IMR-90 (cell line): ENCODE measurements around the gene CLDN7. TPM values are rescaled to one million over a fixed set of nuclear protein-coding genes. Genes with fewer than 3 reads are reported as not detected.

ENCODE experiments used
- ATAC-seq: fragments of 200-7000 bp; cut with Tn5 transposase; 2 replicates; pipeline ENCODE4 v1.9.1; 2020; ENCODE audit warnings: low read depth, mild to moderate bottlenecking, moderate library complexity
- BruUV-seq: library from RNA; stranded (reverse); fragments of 400-500 nt; replicated peaks from 2 replicates; lab custom pipeline; 2021; lab: Mats Ljungman, UMichigan
- CTCF ChIA-PET: fragments of 300-600 bp; formaldehyde crosslinking; extraction: SDS; loops from one replicate; lab custom pipeline; 2021; ENCODE audit warnings: antibody characterized with exemption; lab: Yijun Ruan, JAX
- POLR2A ChIA-PET: fragments of 300-600 bp; sonication (Branson Sonifier 250); formaldehyde crosslinking; loops from one replicate; lab custom pipeline; 2022; ENCODE audit warnings: antibody characterized with exemption; ENCODE audit not compliant: unreplicated experiment; lab: Charles Lee
- DNase-seq: peaks from one replicate; pipeline ENCODE4 v3.0.0; 2013
- H2AFZ ChIP-seq: replicated peaks from 2 replicates; pipeline ENCODE3; 2013; ENCODE audit warnings: low read length, mild to moderate bottlenecking; ENCODE audit not compliant: poor library complexity
- H2AK5ac ChIP-seq: 2 replicates; pipeline ENCODE4 v1.6.1; 2013; ENCODE audit warnings: low read depth, low read length, inconsistent platforms
- H2AK9ac ChIP-seq: replicated peaks from 2 replicates; pipeline ENCODE3; 2013; ENCODE audit warnings: mild to moderate bottlenecking, low read depth, low read length, moderate library complexity; ENCODE audit not compliant: poor library complexity
- H2BK120ac ChIP-seq: 2 replicates; pipeline ENCODE4 v1.6.1; 2013; ENCODE audit warnings: low read depth, low read length, inconsistent platforms
- H2BK15ac ChIP-seq: 3 replicates; pipeline ENCODE4 v1.6.1; 2013; ENCODE audit warnings: low read depth, low read length, inconsistent platforms
- H2BK20ac ChIP-seq: 2 replicates; pipeline ENCODE4 v1.6.1; 2013; ENCODE audit warnings: low read depth, mild to moderate bottlenecking, inconsistent platforms, low read length, moderate library complexity
- H2BK5ac ChIP-seq: 2 replicates; pipeline ENCODE4 v1.6.1; 2013; ENCODE audit warnings: mild to moderate bottlenecking, low read depth, low read length, inconsistent platforms; ENCODE audit not compliant: poor library complexity, severe bottlenecking
- H3K14ac ChIP-seq: replicated peaks from 2 replicates; pipeline ENCODE4 v1.6.1; 2013; ENCODE audit warnings: low read depth, low read length, inconsistent platforms
- H3K18ac ChIP-seq: 2 replicates; pipeline ENCODE4 v1.6.1; 2013; ENCODE audit warnings: low read depth, low read length, control low read depth
- H3K23ac ChIP-seq: 2 replicates; pipeline ENCODE4 v1.6.1; 2013; ENCODE audit warnings: low read depth, low read length, inconsistent platforms
- H3K27ac ChIP-seq: 2 replicates; pipeline ENCODE4 v1.5.1; 2013; ENCODE audit warnings: mild to moderate bottlenecking, control low read depth, low read length; ENCODE audit not compliant: insufficient read depth
- H3K27me3 ChIP-seq: 2 replicates; pipeline ENCODE4 v1.6.1; 2013; ENCODE audit warnings: low read length; ENCODE audit not compliant: control insufficient read depth, insufficient read depth
- H3K36me3 ChIP-seq: 2 replicates; pipeline ENCODE4 v1.6.1; 2013; ENCODE audit warnings: low read length, mixed read lengths; ENCODE audit not compliant: control insufficient read depth, insufficient read depth
- H3K4ac ChIP-seq: 2 replicates; pipeline ENCODE4 v1.6.1; 2013; ENCODE audit warnings: low read depth, low read length, inconsistent platforms
- H3K4me1 ChIP-seq: 2 replicates; pipeline ENCODE4 v1.6.1; 2013; ENCODE audit warnings: low read length, mixed read lengths; ENCODE audit not compliant: control insufficient read depth, insufficient read depth
- H3K4me2 ChIP-seq: 2 replicates; pipeline ENCODE4 v1.6.1; 2013; ENCODE audit warnings: low read depth, mild to moderate bottlenecking, control low read depth, low read length, moderate library complexity
- H3K4me3 ChIP-seq: 2 replicates; pipeline ENCODE4 v1.5.1; 2013; ENCODE audit warnings: low read depth, mild to moderate bottlenecking, control low read depth, low read length, moderate library complexity; ENCODE audit not compliant: insufficient read depth
- H3K56ac ChIP-seq: 2 replicates; pipeline ENCODE4 v1.6.1; 2013; ENCODE audit warnings: low read length, inconsistent platforms; ENCODE audit not compliant: insufficient read depth; ENCODE audit errors: extremely low read depth
- H3K79me1 ChIP-seq, 2 experiments: 2 replicates each; pipeline ENCODE4 v1.6.1; 2013; ENCODE audit warnings: low read length in 2 of 2, inconsistent platforms in 1 of 2, low read depth in 1 of 2
- H3K9ac ChIP-seq: 2 replicates; pipeline ENCODE4 v1.6.1; 2013; ENCODE audit warnings: low read depth, low read length, control low read depth
- H3K9me1 ChIP-seq: 2 replicates; pipeline ENCODE4 v1.6.1; 2013; ENCODE audit warnings: low read length, inconsistent platforms; ENCODE audit not compliant: insufficient read depth
- H3K9me3 ChIP-seq: 2 replicates; pipeline ENCODE4 v1.6.1; 2013; ENCODE audit warnings: low read length; ENCODE audit not compliant: control insufficient read depth, insufficient read depth
- H4K20me1 ChIP-seq: 2 replicates; pipeline ENCODE4 v1.6.1; 2013; ENCODE audit warnings: low read length, inconsistent platforms; ENCODE audit not compliant: insufficient read depth
- H4K5ac ChIP-seq: 2 replicates; pipeline ENCODE4 v1.6.1; 2013; ENCODE audit warnings: mild to moderate bottlenecking, low read depth, low read length, control low read depth
- H4K8ac ChIP-seq, 2 experiments: 2 replicates each; pipeline ENCODE4 v1.6.1; 2013; ENCODE audit warnings: low read depth in 2 of 2, low read length in 2 of 2, control low read depth in 1 of 2, inconsistent platforms in 1 of 2
- H4K91ac ChIP-seq: 2 replicates; pipeline ENCODE4 v1.6.1; 2013; ENCODE audit warnings: low read depth, low read length, inconsistent platforms; ENCODE audit not compliant: insufficient read depth
- BHLHE40 ChIP-seq: fragments of 150-350 bp; IDR thresholded peaks from 2 replicates; pipeline ENCODE4 v1.6.1; 2016; ENCODE audit warnings: mild to moderate bottlenecking, low read depth, low read length
- CEBPB ChIP-seq: IDR thresholded peaks from 2 replicates; pipeline ENCODE4 v1.6.1; 2012; ENCODE audit warnings: low read depth, low read length, improper control_type of control experiment
- CTCF ChIP-seq: conservative IDR thresholded peaks from 2 replicates; pipeline ENCODE4 v1.5.1; 2012; ENCODE audit warnings: mild to moderate bottlenecking, low read depth, low read length, improper control_type of control experiment
- FOS ChIP-seq: fragments of 150-350 bp; IDR thresholded peaks from 2 replicates; pipeline ENCODE4 v1.6.1; 2016; ENCODE audit warnings: low read depth, low read length
- MAFK ChIP-seq: IDR thresholded peaks from 2 replicates; pipeline ENCODE4 v1.6.1; 2012; ENCODE audit warnings: low read depth, low read length, improper control_type of control experiment
- MAZ ChIP-seq: IDR thresholded peaks from 2 replicates; pipeline ENCODE4 v1.6.1; 2012; ENCODE audit warnings: low read depth, mild to moderate bottlenecking, low read length, improper control_type of control experiment, moderate library complexity, borderline replicate concordance
- NFE2L2 ChIP-seq: fragments of 150-350 bp; IDR thresholded peaks from 2 replicates; pipeline ENCODE4 v1.6.1; 2016; ENCODE audit warnings: low read depth, mild to moderate bottlenecking, low read length
- POLR2A ChIP-seq: IDR thresholded peaks from 2 replicates; pipeline ENCODE4 v1.6.1; 2012; ENCODE audit warnings: mild to moderate bottlenecking, low read depth, low read length
- RCOR1 ChIP-seq: IDR thresholded peaks from 2 replicates; pipeline ENCODE4 v1.6.1; 2012; ENCODE audit warnings: mild to moderate bottlenecking, low read length, improper control_type of control experiment; ENCODE audit not compliant: insufficient replicate concordance
- SMC3 ChIP-seq: fragments of 150-350 bp; IDR thresholded peaks from 2 replicates; pipeline ENCODE4 v1.6.1; 2016; ENCODE audit warnings: low read depth, mild to moderate bottlenecking, antibody characterized with exemption, low read length, moderate library complexity
- USF2 ChIP-seq: fragments of 150-350 bp; IDR thresholded peaks from 2 replicates; pipeline ENCODE4 v1.6.1; 2017; ENCODE audit warnings: mild to moderate bottlenecking, antibody characterized with exemption, low read length, low read depth
- WGBS, 2 experiments: methylation state at CpG; one replicate each; pipeline versions ENCODE4 v1.1.5 to v1.1.7; 2013; ENCODE audit warnings: missing lambda C conversion rate in 2 of 2; ENCODE audit not compliant: insufficient read length in 1 of 2; ENCODE audit errors: extremely low coverage in 2 of 2; 5-methylcytosine and 5-hydroxymethylcytosine counted together
- dilution Hi-C: fragments of 300-500 bp; cut with HindIII; formaldehyde crosslinking; loops from one replicate; pipeline ENCODE4 v1.14.3; 2018; ENCODE audit warnings: low sequenced_read_pairs; ENCODE audit not compliant: unreplicated experiment
- in situ Hi-C: fragments of 300-500 bp; cut with MboI; formaldehyde crosslinking; loops from 3 replicates; pipeline ENCODE4 v1.14.3; 2019; ENCODE audit warnings: low sequenced_read_pairs, inconsistent platforms, mixed read lengths
- intact Hi-C: fragments of 100-400 bp; cut with micrococcal nuclease; formaldehyde crosslinking; loops from 2 replicates; pipeline ENCODE4 v1.10.0; 2022
- polyA plus RNA-seq, 3 experiments: library from polyadenylated mRNA; depleted of rRNA; stranded (reverse); fragments of >200 nt; gene quantifications; 2 replicates each; pipeline ENCODE4 v1.2.3, GENCODE V29; 2012; ENCODE audit warnings: low replicate concordance in 1 of 3
- total RNA-seq: library from RNA; depleted of rRNA; stranded (reverse); fragments of >200 nt; gene quantifications from 2 replicates; pipeline ENCODE4 v1.2.3, GENCODE V29; 2012

Gene CLDN7
- total and polyA plus RNA-seq, 2 of the 4 experiments (the other 2 are of a cell fraction) = 1.4 TPM

- no peak overlapping the region for H2AFZ ChIP-seq
- no peak overlapping the region for H4K5ac ChIP-seq
- peaks cover 10% of the 10 kb centered on the region for H3K9me1 ChIP-seq
- H3K4me1 ChIP-seq = peaks cover 8% of the 10 kb centered on the region
- no peak overlapping the region for H2BK120ac ChIP-seq
- ChIA-PET CTCF (no interaction called here), POLR2A (interaction anchor here (1.0 kb wide), 1 partner anchor 10 kb away, joined by 3 read pairs; the partner anchor contains the start of gene PHF23)
- peak overlapping the region; percentile 93 for H3K23ac ChIP-seq
- peak overlapping the region; percentile 3 for H2AK9ac ChIP-seq
- no peak overlapping the region for H2BK5ac ChIP-seq
- intact Hi-C loops (no loop called here), dilution Hi-C loops (no loop called here), in situ Hi-C loops (loop anchor here (25.0 kb wide), 1 partner anchor 912 kb away; the partner anchor contains the start of genes PER1 and VAMP2)
- peak overlapping the region; percentile 50; the same call in 1 of the 2 replicates for H3K56ac ChIP-seq
- no peaks in the 10 kb centered on the region for H3K27me3 ChIP-seq
- H3K4me2 ChIP-seq = peak overlapping the region; percentile 99
- TF ChIP-seq USF2 = no peak
- no peak for TF ChIP-seq BHLHE40
- no peak for TF ChIP-seq RCOR1
- no peak for TF ChIP-seq MAFK
- no peak for TF ChIP-seq NFE2L2
- no peak for TF ChIP-seq SMC3
- no peak for TF ChIP-seq CTCF
- no peak for TF ChIP-seq FOS
- no peak for TF ChIP-seq CEBPB
- TF ChIP-seq MAZ = no peak
- no peak for TF ChIP-seq POLR2A
- H4K8ac ChIP-seq = peak overlapping the region in 1 of 2 experiments; percentile 2; a peak in 1 of 4 replicates
- no peak overlapping the region for H2BK15ac ChIP-seq
- no peak for ATAC-seq
- H4K20me1 ChIP-seq = peaks cover 9% of the 10 kb centered on the region; the same call in 1 of the 2 replicates
- no TSS peak for BruUV-seq
- H3K36me3 ChIP-seq = peaks cover 17% of the 10 kb centered on the region
- H3K9me3 ChIP-seq = no peaks in the 10 kb centered on the region
- peak overlapping the region; percentile 88 for H3K9ac ChIP-seq
- WGBS, 2 experiments = 100% methylated on average over 3 of the region's 7 CpGs; no CpG with 5 or more reads in 1 of the 2 experiments
- H3K79me1 ChIP-seq = peaks cover 7 to 54% of the 10 kb centered on the region in 2 experiments; a peak in 3 of 4 replicates
- H3K18ac ChIP-seq = no peak overlapping the region
- peak overlapping the region; percentile 62 for H3K4me3 ChIP-seq
- DNase-seq = no peak
- peak overlapping the region; percentile 96; the same call in 1 of the 2 replicates for H3K4ac ChIP-seq
- H3K27ac ChIP-seq = no peak overlapping the region
- H4K91ac ChIP-seq = no peak overlapping the region
- H2BK20ac ChIP-seq = no peak overlapping the region
- H2AK5ac ChIP-seq = peak overlapping the region; percentile 42; the same call in 1 of the 2 replicates
- H3K14ac ChIP-seq = peak overlapping the region; percentile 62; the same call in 1 of the 2 replicates
These were observed 12.4 kb downstream of the CLDN7 start for GRCh38 chr17:7249830-7250229.
